Memory B cell (primary cell): ENCODE results near the gene ZNF816.

Experiments used
- ATAC-seq: fragments of 150-1000 bp; cut with Tn5 transposase; 2 replicates; pipeline ENCODE4 v1.10.0; 2021; ENCODE audit warnings: low read depth, mild to moderate bottlenecking, moderate library complexity
- DNase-seq, 2 donors: peaks; one replicate each; pipeline ENCODE4 v3.0.0; 2022; ENCODE audit warnings: low spot score in 2 of 2
- H3K27ac Mint-ChIP-seq: one replicate; pipeline ENCODE4 v1.8.0; 2022; ENCODE audit warnings: mild to moderate bottlenecking, moderate library complexity, mixed read lengths
- H3K27me3 Mint-ChIP-seq: one replicate; pipeline ENCODE4 v1.8.0; 2022; ENCODE audit warnings: mixed read lengths
- H3K36me3 Mint-ChIP-seq: one replicate; pipeline ENCODE4 v1.8.0; 2022; ENCODE audit warnings: mild to moderate bottlenecking, mixed read lengths
- H3K4me1 Mint-ChIP-seq: one replicate; pipeline ENCODE4 v1.8.0; 2022; ENCODE audit warnings: mixed read lengths
- H3K4me3 Mint-ChIP-seq: one replicate; pipeline ENCODE4 v1.8.0; 2022; ENCODE audit warnings: mild to moderate bottlenecking, moderate library complexity, mixed read lengths
- H3K9me3 Mint-ChIP-seq: one replicate; pipeline ENCODE4 v1.8.0; 2022; ENCODE audit warnings: mixed read lengths

ZNF816 gene

GRCh38 chr19:52962394-52963246 is at the start of gene ZNF816:
TSS of gene ZNF816 (minus strand) at chr19:52962881. CDS start at chr19:52956089, 6,792 bp downstream.
- Mint-ChIP-seq H3K9me3 (peaks cover 6% of the 10 kb centered on the region), H3K36me3 (peaks cover 24% of the 10 kb centered on the region), H3K27ac (peak within 1 kb of the TSS; percentile 86), H3K4me3 (peak within 1 kb of the TSS; percentile 93), H3K4me1 (peaks cover 14% of the 10 kb centered on the region), H3K27me3 (no peaks in the 10 kb centered on the region)
- ATAC-seq (peak; percentile 99), DNase-seq (peak; percentile 93 to 97)

- Mint-ChIP-seq H3K9me3 (peaks cover 4% of the 10 kb centered on the region), H3K27ac (no peak overlapping the region), H3K27me3 (peaks cover 2% of the 10 kb centered on the region), H3K4me1 (peaks cover 8% of the 10 kb centered on the region), H3K36me3 (peaks cover 1% of the 10 kb centered on the region), H3K4me3 (no peak overlapping the region)
- DNase-seq, result no peak
- no peak for ATAC-seq
These were observed 49.3 kb upstream of the ZNF816 start for GRCh38 chr19:53012006-53012405.

GRCh38 chr19:53010494-53010893 is 47.8 kb upstream of the ZNF816 start:
- H3K4me1 Mint-ChIP-seq, result peaks cover 8% of the 10 kb centered on the region
- no peak overlapping the region for H3K4me3 Mint-ChIP-seq
- H3K9me3 Mint-ChIP-seq, result peaks cover 4% of the 10 kb centered on the region

GRCh38 chr19:53008061-53008778 is 45.5 kb upstream of the ZNF816 start:
- no peaks in the 10 kb centered on the region for H3K36me3 Mint-ChIP-seq
- DNase-seq (no peak), ATAC-seq (no peak)
- H3K4me1 Mint-ChIP-seq, result peaks cover 8% of the 10 kb centered on the region
- H3K9me3 Mint-ChIP-seq, result peaks cover 2% of the 10 kb centered on the region
- peak overlapping the region; percentile 53 for H3K27ac Mint-ChIP-seq
- H3K27me3 Mint-ChIP-seq, result peaks cover 2% of the 10 kb centered on the region
- H3K4me3 Mint-ChIP-seq, result peak overlapping the region; percentile 63

More at GRCh38 chr19:53010494-53010893, 47.8 kb upstream of the ZNF816 start:
- ATAC-seq (no peak), DNase-seq (no peak)
- H3K27ac Mint-ChIP-seq, result no peak overlapping the region
- peaks cover 2% of the 10 kb centered on the region for H3K27me3 Mint-ChIP-seq
- H3K36me3 Mint-ChIP-seq, result no peaks in the 10 kb centered on the region

- DNase-seq (no peak), ATAC-seq (peak; percentile 21)
- H3K27ac Mint-ChIP-seq, result peak overlapping the region; percentile 53
- H3K4me1 Mint-ChIP-seq, result peaks cover 8% of the 10 kb centered on the region
- H3K9me3 Mint-ChIP-seq, result peaks cover 2% of the 10 kb centered on the region
- peak overlapping the region; percentile 63 for H3K4me3 Mint-ChIP-seq
- H3K27me3 Mint-ChIP-seq, result peaks cover 2% of the 10 kb centered on the region
- H3K36me3 Mint-ChIP-seq, result no peaks in the 10 kb centered on the region
These were observed 44.9 kb upstream of the ZNF816 start for GRCh38 chr19:53007606-53008005.

- H3K27me3 Mint-ChIP-seq, result peaks cover 2% of the 10 kb centered on the region
- peaks cover 2% of the 10 kb centered on the region for H3K9me3 Mint-ChIP-seq
- peak overlapping the region; percentile 63 for H3K4me3 Mint-ChIP-seq
- ATAC-seq (peak; percentile 77), DNase-seq (no peak)
- H3K36me3 Mint-ChIP-seq, result no peaks in the 10 kb centered on the region
- H3K4me1 Mint-ChIP-seq, result peaks cover 8% of the 10 kb centered on the region
- H3K27ac Mint-ChIP-seq, result peak overlapping the region; percentile 53
These were observed 44.5 kb upstream of the ZNF816 start for GRCh38 chr19:53007200-53007599.

- no peaks in the 10 kb centered on the region for H3K36me3 Mint-ChIP-seq
- ATAC-seq (no peak), DNase-seq (no peak)
- peaks cover 8% of the 10 kb centered on the region for H3K4me1 Mint-ChIP-seq
- no peak overlapping the region for H3K4me3 Mint-ChIP-seq
- peaks cover 2% of the 10 kb centered on the region for H3K27me3 Mint-ChIP-seq
- H3K27ac Mint-ChIP-seq, result no peak overlapping the region
- peaks cover 2% of the 10 kb centered on the region for H3K9me3 Mint-ChIP-seq
These were observed 41.6 kb upstream of the ZNF816 start for GRCh38 chr19:53004242-53004641.

- peaks cover 2% of the 10 kb centered on the region for H3K9me3 Mint-ChIP-seq
- no peak overlapping the region for H3K4me3 Mint-ChIP-seq
- peaks cover 1% of the 10 kb centered on the region for H3K4me1 Mint-ChIP-seq
- no peak for ATAC-seq
- no peak for DNase-seq
- H3K27ac Mint-ChIP-seq, result no peak overlapping the region
- no peaks in the 10 kb centered on the region for H3K36me3 Mint-ChIP-seq
- H3K27me3 Mint-ChIP-seq, result peaks cover 3% of the 10 kb centered on the region
These were observed 39.8 kb upstream of the ZNF816 start for GRCh38 chr19:53002479-53002878.

- Mint-ChIP-seq H3K4me1 (no peaks in the 10 kb centered on the region), H3K36me3 (no peaks in the 10 kb centered on the region), H3K27ac (no peak overlapping the region), H3K27me3 (peaks cover 3% of the 10 kb centered on the region), H3K4me3 (no peak overlapping the region), H3K9me3 (peaks cover 4% of the 10 kb centered on the region)
- DNase-seq (no peak), ATAC-seq (no peak)
These were observed 35.3 kb upstream of the ZNF816 start for GRCh38 chr19:52997975-52998374.

GRCh38 chr19:52995711-52996110 is 33.0 kb upstream of the ZNF816 start:
- no peak overlapping the region for H3K27ac Mint-ChIP-seq
- no peak overlapping the region for H3K4me3 Mint-ChIP-seq
- H3K27me3 Mint-ChIP-seq, result peaks cover 11% of the 10 kb centered on the region

GRCh38 chr19:52993342-52994178 is 30.9 kb upstream of the ZNF816 start:
- peaks cover 5% of the 10 kb centered on the region for H3K4me1 Mint-ChIP-seq
- peaks cover 11% of the 10 kb centered on the region for H3K27me3 Mint-ChIP-seq
- H3K9me3 Mint-ChIP-seq, result peaks cover 9% of the 10 kb centered on the region
- peak; percentile 88 for ATAC-seq
- no peak overlapping the region for H3K27ac Mint-ChIP-seq
- DNase-seq, result peak; percentile 59 to 60
- H3K36me3 Mint-ChIP-seq, result peaks cover 9% of the 10 kb centered on the region
- peak overlapping the region; percentile 68 for H3K4me3 Mint-ChIP-seq

More at GRCh38 chr19:52995711-52996110, 33.0 kb upstream of the ZNF816 start:
- H3K9me3 Mint-ChIP-seq, result peaks cover 11% of the 10 kb centered on the region
- peaks cover 8% of the 10 kb centered on the region for H3K36me3 Mint-ChIP-seq
- DNase-seq, result no peak
- H3K4me1 Mint-ChIP-seq, result peaks cover 5% of the 10 kb centered on the region
- ATAC-seq, result no peak

GRCh38 chr19:52992109-52993004 is 29.7 kb upstream of the ZNF816 start:
- H3K4me1 Mint-ChIP-seq, result peaks cover 5% of the 10 kb centered on the region
- ATAC-seq (no peak), DNase-seq (peak in 1 of 2 donors; percentile 13)
- H3K36me3 Mint-ChIP-seq, result peaks cover 9% of the 10 kb centered on the region
- peaks cover 8% of the 10 kb centered on the region for H3K27me3 Mint-ChIP-seq
- H3K27ac Mint-ChIP-seq, result no peak overlapping the region
- H3K4me3 Mint-ChIP-seq, result peak overlapping the region; percentile 54
- peaks cover 12% of the 10 kb centered on the region for H3K9me3 Mint-ChIP-seq

GRCh38 chr19:52991484-52991883 is 28.8 kb upstream of the ZNF816 start:
- peaks cover 20% of the 10 kb centered on the region for H3K9me3 Mint-ChIP-seq
- ATAC-seq, result no peak
- peaks cover 15% of the 10 kb centered on the region for H3K36me3 Mint-ChIP-seq
- H3K27ac Mint-ChIP-seq, result no peak overlapping the region
- peaks cover 5% of the 10 kb centered on the region for H3K4me1 Mint-ChIP-seq
- DNase-seq, result no peak
- H3K27me3 Mint-ChIP-seq, result peaks cover 8% of the 10 kb centered on the region
- H3K4me3 Mint-ChIP-seq, result no peak overlapping the region
